Measurements from ENCODE around the gene SEMA4B.

Gene SEMA4B

GRCh38 chr15:90207252-90207651, 6.1 kb downstream of the SEMA4B start:
- no peak for DNase-seq

- no peak for DNase-seq
Observed at GRCh38 chr15:90208356-90208755, 7.2 kb downstream of the SEMA4B start.

GRCh38 chr15:90209591-90209990, 8.5 kb downstream of the SEMA4B start:
- DNase-seq: no peak

GRCh38 chr15:90210593-90210992, 9.5 kb downstream of the SEMA4B start:
- no peak for DNase-seq

GRCh38 chr15:90211009-90211408, 9.9 kb downstream of the SEMA4B start:
- DNase-seq: no peak

GRCh38 chr15:90211440-90212143, 10.5 kb downstream of the SEMA4B start:
- DNase-seq: no peak

- no peak for DNase-seq
Observed at GRCh38 chr15:90212221-90213098, 11.3 kb downstream of the SEMA4B start.

GRCh38 chr15:90213122-90213817, 12.1 kb downstream of the SEMA4B start:
- peak in 1 of 3 experiments; percentile 70 for DNase-seq

GRCh38 chr15:90213818-90214204, 12.7 kb downstream of the SEMA4B start:
- peak in 1 of 3 experiments; percentile 44 for DNase-seq

- peak in 1 of 3 experiments; percentile 34 for DNase-seq
Observed at GRCh38 chr15:90214553-90215196, 13.5 kb downstream of the SEMA4B start.

GRCh38 chr15:90217671-90218394, 16.7 kb downstream of the SEMA4B start:
- DNase-seq: no peak

- peak; percentile 10 to 47 (median 11) for DNase-seq
Observed at GRCh38 chr15:90219421-90220141, 18.5 kb downstream of the SEMA4B start.

GRCh38 chr15:90221246-90221900, 20.2 kb downstream of the SEMA4B start:
- peak; percentile 51 to 73 (median 52) for DNase-seq

GRCh38 chr15:90222547-90222946, 21.4 kb downstream of the SEMA4B start:
- no peak for DNase-seq

- DNase-seq: no peak
Observed at GRCh38 chr15:90223441-90224165, 22.5 kb downstream of the SEMA4B start.

- DNase-seq: no peak
Observed at GRCh38 chr15:90225047-90225446, 23.9 kb downstream of the SEMA4B start.

- DNase-seq: peak in 2 of 3 experiments; percentile 85 to 94
Observed at GRCh38 chr15:90225504-90226234, 24.5 kb downstream of the SEMA4B start.

GRCh38 chr15:90227336-90227735, 26.2 kb downstream of the SEMA4B start:
- DNase-seq: no peak

Measured in NCI-H1417 (cell line).